ENCODE measurements around the gene USP34. TPM values are rescaled to one million over a fixed set of nuclear protein-coding genes. Genes with fewer than 3 reads are reported as not detected.

The USP34 gene
- polyA plus RNA-seq, 3 donors = 114 to 147 (median 141) TPM

GRCh38 chr2:61354543-61355197 is 116.2 kb downstream of the USP34 start:
- no peak for DNase-seq (ENCODE audit: extremely low read depth in 1 of 11, low read depth in 9 of 11, low spot score in 4 of 11)

- no peak for DNase-seq (ENCODE audit: extremely low read depth in 1 of 11, low read depth in 9 of 11, low spot score in 4 of 11)
These were observed 117.0 kb downstream of the USP34 start for GRCh38 chr2:61353909-61354308.

GRCh38 chr2:61350777-61351176 is 120.1 kb downstream of the USP34 start:
- DNase-seq (ENCODE audit: extremely low read depth in 1 of 11, low read depth in 9 of 11, low spot score in 4 of 11) = no peak

GRCh38 chr2:61343141-61343540 is 127.7 kb downstream of the USP34 start:
- no peak for DNase-seq (ENCODE audit: extremely low read depth in 1 of 11, low read depth in 9 of 11, low spot score in 4 of 11)

- no peak for DNase-seq (ENCODE audit: extremely low read depth in 1 of 11, low read depth in 9 of 11, low spot score in 4 of 11)
These were observed 130.6 kb downstream of the USP34 start for GRCh38 chr2:61340242-61340641.

GRCh38 chr2:61338447-61338846 is 132.4 kb downstream of the USP34 start:
- no peak for DNase-seq (ENCODE audit: extremely low read depth in 1 of 11, low read depth in 9 of 11, low spot score in 4 of 11)

- no peak for DNase-seq (ENCODE audit: extremely low read depth in 1 of 11, low read depth in 9 of 11, low spot score in 4 of 11)
These were observed 135.7 kb downstream of the USP34 start for GRCh38 chr2:61335187-61335586.

GRCh38 chr2:61334466-61334865 is 136.4 kb downstream of the USP34 start:
- no peak for DNase-seq (ENCODE audit: extremely low read depth in 1 of 11, low read depth in 9 of 11, low spot score in 4 of 11)

- peak in 8 of 11 donors; percentile 1 to 23 (median 10) for DNase-seq (ENCODE audit: extremely low read depth in 1 of 11, low read depth in 9 of 11, low spot score in 4 of 11)
These were observed 142.1 kb downstream of the USP34 start for GRCh38 chr2:61328707-61329251.

- no peak for DNase-seq (ENCODE audit: extremely low read depth in 1 of 11, low read depth in 9 of 11, low spot score in 4 of 11)
These were observed 143.7 kb downstream of the USP34 start for GRCh38 chr2:61327173-61327572.

- DNase-seq (ENCODE audit: extremely low read depth in 1 of 11, low read depth in 9 of 11, low spot score in 4 of 11) = no peak
These were observed 144.5 kb downstream of the USP34 start for GRCh38 chr2:61326423-61326822.

GRCh38 chr2:61320181-61320580 is 150.7 kb downstream of the USP34 start:
- no peak for DNase-seq (ENCODE audit: extremely low read depth in 1 of 11, low read depth in 9 of 11, low spot score in 4 of 11)

- DNase-seq (ENCODE audit: extremely low read depth in 1 of 11, low read depth in 9 of 11, low spot score in 4 of 11) = no peak
These were observed 152.3 kb downstream of the USP34 start for GRCh38 chr2:61318553-61318952.

GRCh38 chr2:61295981-61296380 is 174.9 kb downstream of the USP34 start:
- no peak for DNase-seq (ENCODE audit: extremely low read depth in 1 of 11, low read depth in 9 of 11, low spot score in 4 of 11)

GRCh38 chr2:61291851-61292575 is 178.9 kb downstream of the USP34 start:
- no peak for DNase-seq (ENCODE audit: extremely low read depth in 1 of 11, low read depth in 9 of 11, low spot score in 4 of 11)

GRCh38 chr2:61288070-61288841 is 182.6 kb downstream of the USP34 start:
- no peak for DNase-seq (ENCODE audit: extremely low read depth in 1 of 11, low read depth in 9 of 11, low spot score in 4 of 11)

- DNase-seq (ENCODE audit: extremely low read depth in 1 of 11, low read depth in 9 of 11, low spot score in 4 of 11) = no peak
These were observed 183.6 kb downstream of the USP34 start for GRCh38 chr2:61287254-61287653.

- DNase-seq (ENCODE audit: extremely low read depth in 1 of 11, low read depth in 9 of 11, low spot score in 4 of 11) = no peak
These were observed 187.3 kb downstream of the USP34 start for GRCh38 chr2:61283443-61284160.

GRCh38 chr2:61282104-61282590 is 188.7 kb downstream of the USP34 start:
- no peak for DNase-seq (ENCODE audit: extremely low read depth in 1 of 11, low read depth in 9 of 11, low spot score in 4 of 11)

Measured in renal cortex interstitium (tissue), 11 donors.